GM10248 (cell line): ENCODE results near the gene MARCHF3.
"Not testable (repeated sequence)": the region's sequence is repeated elsewhere in the genome, so short reads cannot be mapped to it uniquely, and the experiment has no call there.

Source experiments
- CTCF ChIA-PET: fragments of 300-600 bp; sonication (Branson Sonifier 250); formaldehyde crosslinking; extraction: SDS; loops from one replicate; lab custom pipeline; 2021; ENCODE audit warnings: antibody characterized with exemption; lab: Yijun Ruan, JAX
- POLR2A ChIA-PET: fragments of 350-650 bp; sonication (Branson Sonifier 250); formaldehyde crosslinking; extraction: SDS; loops from one replicate; lab custom pipeline; 2020; ENCODE audit warnings: antibody characterized with exemption; lab: Yijun Ruan, JAX
- DNase-seq: peaks from one replicate; pipeline ENCODE4 v3.0.0; 2012; ENCODE audit errors: extremely low spot score
- TF ChIP-seq, protein P1 (sequence below): IDR thresholded peaks from 2 replicates; pipeline ENCODE4 v1.5.1; 2012; ENCODE audit warnings: mild to moderate bottlenecking, low read depth; ENCODE audit errors: extremely low read depth, missing control alignments, control extremely low read depth

MARCHF3 gene

DNA sequence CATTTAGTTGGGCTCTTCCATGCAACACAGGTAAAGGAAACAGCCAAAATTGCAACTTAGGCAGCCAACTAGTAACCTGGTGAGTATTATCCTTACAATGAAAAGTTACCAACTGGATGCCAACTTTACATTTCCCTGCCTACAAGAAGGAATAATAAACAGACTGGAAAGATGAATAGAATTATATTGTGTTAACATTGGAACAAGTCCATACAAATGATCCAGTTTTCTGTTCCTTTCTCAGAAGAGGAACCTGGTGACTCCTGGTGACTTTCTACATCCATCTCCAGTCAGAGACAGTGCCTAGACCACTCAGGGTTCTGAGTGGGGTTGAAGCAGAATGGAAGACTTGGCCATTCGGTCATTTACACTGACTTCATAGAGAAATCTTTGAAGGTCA is 20.6 kb downstream of the MARCHF3 start:
- POLR2A ChIA-PET = no interaction called here
- CTCF ChIA-PET = interaction anchor here (1.2 kb wide), 1 partner anchor 16 kb away, joined by 3 read pairs; no protein-coding TSS in a partner anchor
- TF ChIP-seq, protein P1, sequence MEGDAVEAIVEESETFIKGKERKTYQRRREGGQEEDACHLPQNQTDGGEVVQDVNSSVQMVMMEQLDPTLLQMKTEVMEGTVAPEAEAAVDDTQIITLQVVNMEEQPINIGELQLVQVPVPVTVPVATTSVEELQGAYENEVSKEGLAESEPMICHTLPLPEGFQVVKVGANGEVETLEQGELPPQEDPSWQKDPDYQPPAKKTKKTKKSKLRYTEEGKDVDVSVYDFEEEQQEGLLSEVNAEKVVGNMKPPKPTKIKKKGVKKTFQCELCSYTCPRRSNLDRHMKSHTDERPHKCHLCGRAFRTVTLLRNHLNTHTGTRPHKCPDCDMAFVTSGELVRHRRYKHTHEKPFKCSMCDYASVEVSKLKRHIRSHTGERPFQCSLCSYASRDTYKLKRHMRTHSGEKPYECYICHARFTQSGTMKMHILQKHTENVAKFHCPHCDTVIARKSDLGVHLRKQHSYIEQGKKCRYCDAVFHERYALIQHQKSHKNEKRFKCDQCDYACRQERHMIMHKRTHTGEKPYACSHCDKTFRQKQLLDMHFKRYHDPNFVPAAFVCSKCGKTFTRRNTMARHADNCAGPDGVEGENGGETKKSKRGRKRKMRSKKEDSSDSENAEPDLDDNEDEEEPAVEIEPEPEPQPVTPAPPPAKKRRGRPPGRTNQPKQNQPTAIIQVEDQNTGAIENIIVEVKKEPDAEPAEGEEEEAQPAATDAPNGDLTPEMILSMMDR = no peak
- no peak for DNase-seq

DNA sequence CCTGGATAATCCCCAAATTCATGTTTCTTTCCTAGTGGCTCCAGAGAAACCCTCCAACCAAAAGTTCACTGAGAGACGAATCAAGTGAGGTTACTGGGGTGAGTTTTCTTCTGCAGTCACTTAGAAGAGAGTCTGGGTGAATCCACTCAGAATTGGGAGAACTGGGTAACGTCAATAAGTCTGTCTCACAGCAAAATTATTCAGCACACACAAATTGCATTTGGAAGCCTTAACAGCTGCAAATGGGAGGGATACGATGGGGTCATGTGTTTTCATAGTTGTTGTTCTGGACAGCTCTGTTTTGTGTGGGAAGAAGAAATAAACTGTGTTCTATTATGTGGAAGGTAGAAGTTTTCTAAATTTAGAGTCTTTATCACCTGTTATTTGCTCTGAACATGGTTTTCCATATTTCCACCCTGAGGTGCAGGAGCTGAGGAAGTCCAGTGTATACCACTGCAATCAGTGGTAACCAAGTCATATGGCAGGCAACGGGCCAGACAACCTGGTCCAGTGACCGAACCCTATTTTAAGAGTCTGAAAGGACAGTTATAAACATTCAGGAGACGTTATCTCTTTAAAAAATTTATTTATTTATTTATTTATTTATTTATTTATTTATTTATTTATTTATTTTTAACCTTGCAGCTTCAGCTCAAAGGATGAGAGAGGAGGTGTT is 21.9 kb downstream of the MARCHF3 start:
- no peak for DNase-seq
- TF ChIP-seq, protein P1 = no peak
- ChIA-PET CTCF (interaction anchor here (1.2 to 2.4 kb wide), 6 partner anchors 9 to 32 kb away, joined by 3 to 13 read pairs (median 4); no protein-coding TSS in a partner anchor), POLR2A (no interaction called here)

GRCh38 chr5:127007522-127007921 is 22.8 kb downstream of the MARCHF3 start:
- CTCF ChIA-PET = interaction anchor here (0.7 to 2.4 kb wide), 4 partner anchors 9 to 31 kb away, joined by 4 to 13 read pairs (median 6); no protein-coding TSS in a partner anchor
- POLR2A ChIA-PET = no interaction called here
- DNase-seq = no peak
- TF ChIP-seq, protein P1 = no peak

DNA sequence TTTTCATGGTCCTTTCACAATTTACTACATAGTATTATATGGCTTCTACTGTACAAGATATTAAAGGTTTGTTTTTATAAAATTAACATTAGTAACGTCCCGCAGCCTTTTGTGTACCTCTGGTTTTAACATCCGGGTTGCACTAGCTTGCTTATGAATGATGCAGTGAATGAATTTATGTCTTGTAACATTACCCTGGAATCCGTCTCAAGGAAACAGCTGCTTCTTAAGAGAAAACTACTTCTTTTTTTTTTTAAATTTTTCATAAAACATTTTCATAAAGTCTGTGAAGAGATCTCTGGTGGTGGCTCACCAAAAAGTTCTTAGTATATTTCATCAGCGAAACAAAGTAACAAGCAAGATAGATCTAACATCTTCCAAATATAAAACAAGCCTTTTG is 23.6 kb downstream of the MARCHF3 start:
- POLR2A ChIA-PET = no interaction called here
- DNase-seq = no peak
- TF ChIP-seq, protein P1 = no peak
- CTCF ChIA-PET = interaction anchor here (1.0 to 2.5 kb wide), 4 partner anchors 8 to 24 kb away, joined by 3 to 7 read pairs (median 4); partner anchors contain the start of gene MARCHF3

DNA sequence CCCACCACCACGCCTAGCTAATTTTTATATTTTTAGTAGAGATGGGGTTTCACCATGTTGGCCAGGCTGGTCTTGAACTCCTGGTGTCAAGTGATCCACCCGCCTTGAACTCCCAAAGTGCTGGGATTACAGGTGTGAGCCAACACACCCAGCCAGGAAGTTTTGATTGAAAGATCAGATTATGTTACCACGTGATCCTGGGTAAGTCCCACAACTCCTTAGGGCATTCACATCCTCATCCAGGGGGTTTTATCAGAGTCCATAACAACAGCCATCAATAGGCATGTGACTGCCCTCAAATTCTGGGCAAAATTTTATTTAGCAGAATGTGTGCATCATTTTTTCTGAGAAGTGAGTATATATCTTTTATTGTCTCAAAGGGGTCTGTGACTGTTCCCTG is 25.1 kb downstream of the MARCHF3 start:
- DNase-seq, POLR2A ChIA-PET: not testable (repeated sequence)
- CTCF ChIA-PET = interaction anchor here (1.6 to 2.5 kb wide), 3 partner anchors 14 to 23 kb away, joined by 4 to 7 read pairs (median 6); no protein-coding TSS in a partner anchor

GRCh38 chr5:127004721-127005120 is 25.6 kb downstream of the MARCHF3 start:
- no peak for DNase-seq
- TF ChIP-seq, protein P1 = no peak
- ChIA-PET CTCF (interaction anchor here (1.6 to 2.5 kb wide), 3 partner anchors 13 to 23 kb away, joined by 4 to 7 read pairs (median 6); no protein-coding TSS in a partner anchor), POLR2A (interaction anchor here (0.7 kb wide), 1 partner anchor 25 kb away, joined by 3 read pairs; no protein-coding TSS in a partner anchor)
